Stimulated activated CD8-positive, alpha-beta memory T cell treated with anti-CD3 and anti-CD28 coated beads, Interleukin-2, amount 100 ng/mL, for 48 hours (primary cell): ENCODE results near the gene SIK3.
"Not testable (repeated sequence)": the region's sequence is repeated elsewhere in the genome, so short reads cannot be mapped to it uniquely, and the experiment has no call there.

Experiments used
- DNase-seq, 2 donors: peaks; one replicate each; pipeline ENCODE4 v3.0.0-alpha.2; 2020; ENCODE audit warnings: low read depth in 2 of 2

The SIK3 gene

DNA sequence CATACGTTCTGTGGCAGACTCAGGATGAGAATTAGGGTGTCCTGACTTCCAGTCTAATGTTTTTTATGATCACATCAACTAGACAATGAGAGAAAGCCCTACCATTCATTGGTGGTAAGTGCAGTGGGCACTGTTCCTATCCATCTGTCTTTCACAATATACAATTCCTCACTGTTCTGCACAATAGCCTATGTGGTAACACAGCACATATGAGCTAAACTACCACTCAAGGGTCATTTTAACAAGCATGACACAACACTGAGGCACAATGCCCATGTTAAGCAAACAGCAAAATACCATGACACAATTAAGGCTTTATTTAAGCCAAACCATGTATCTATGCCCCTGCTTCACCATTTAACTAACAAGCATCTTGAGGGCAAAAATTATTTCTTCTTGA lies 52.3 kb downstream of the SIK3 start:
- DNase-seq: no peak

DNA sequence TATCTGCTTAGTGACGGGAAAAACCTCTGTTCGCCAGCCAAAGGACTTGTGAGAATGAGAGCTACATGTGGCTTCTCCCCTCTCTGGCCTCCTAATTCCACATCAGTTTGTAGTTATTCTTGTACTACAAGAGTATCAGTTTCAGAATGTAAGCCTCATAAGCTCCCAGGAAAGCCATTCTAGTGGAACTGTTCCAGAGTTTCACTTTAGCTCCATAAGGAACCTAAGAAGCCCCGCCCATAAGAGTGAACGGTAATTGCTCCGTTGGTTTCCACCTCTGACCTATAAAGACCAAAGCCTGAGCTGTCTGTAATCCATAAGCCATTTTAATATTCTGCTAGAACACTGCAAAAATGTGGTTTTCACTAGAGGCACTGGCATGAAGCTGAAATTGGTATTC lies 53.0 kb downstream of the SIK3 start:
- no peak for DNase-seq

GRCh38 chr11:117044287-117045035 lies 53.8 kb downstream of the SIK3 start:
- DNase-seq: no peak

DNA sequence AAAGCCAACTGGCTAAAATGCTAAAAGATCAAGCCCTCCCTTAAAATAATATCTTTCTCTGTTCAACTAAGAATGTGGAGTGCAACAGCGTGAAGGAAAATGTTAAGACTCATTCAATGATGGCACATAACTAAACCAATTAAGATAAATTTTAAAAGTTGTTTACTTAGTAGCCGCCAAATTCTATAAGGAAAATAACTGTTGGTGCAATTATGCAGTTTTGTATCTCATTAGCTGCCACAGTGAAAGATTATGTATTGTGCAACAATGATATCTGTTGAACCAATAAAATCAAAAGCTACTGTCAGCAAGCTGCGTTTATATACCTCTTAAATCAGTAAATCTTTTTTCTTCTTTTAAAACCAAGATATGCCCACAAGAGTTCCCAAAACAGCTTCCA lies 55.5 kb downstream of the SIK3 start:
- no peak for DNase-seq

GRCh38 chr11:117039900-117040299 lies 58.3 kb downstream of the SIK3 start:
- DNase-seq: no peak

- DNase-seq: no peak
Observed at GRCh38 chr11:117039270-117039669, 59.0 kb downstream of the SIK3 start.

DNA sequence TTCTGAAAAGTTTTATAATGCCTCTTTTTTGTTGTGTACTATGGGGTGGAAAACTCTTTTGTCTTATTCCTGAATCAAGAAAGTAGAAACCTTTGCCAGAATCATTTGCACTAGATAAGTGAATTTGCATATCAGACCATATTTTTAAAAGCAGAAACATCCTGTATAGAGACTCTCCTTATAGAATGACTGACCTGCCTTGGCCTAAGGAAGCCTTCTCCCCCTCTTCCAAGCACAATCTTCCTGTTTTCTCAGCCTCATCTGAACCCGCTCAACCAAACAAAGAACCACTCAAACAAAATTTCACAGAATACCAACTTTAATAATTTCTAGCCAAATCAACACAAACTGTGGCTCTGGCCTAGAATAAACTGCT lies 60.3 kb downstream of the SIK3 start:
- DNase-seq: no peak

- no peak for DNase-seq
Observed at GRCh38 chr11:117037279-117037974, 60.8 kb downstream of the SIK3 start.

DNA sequence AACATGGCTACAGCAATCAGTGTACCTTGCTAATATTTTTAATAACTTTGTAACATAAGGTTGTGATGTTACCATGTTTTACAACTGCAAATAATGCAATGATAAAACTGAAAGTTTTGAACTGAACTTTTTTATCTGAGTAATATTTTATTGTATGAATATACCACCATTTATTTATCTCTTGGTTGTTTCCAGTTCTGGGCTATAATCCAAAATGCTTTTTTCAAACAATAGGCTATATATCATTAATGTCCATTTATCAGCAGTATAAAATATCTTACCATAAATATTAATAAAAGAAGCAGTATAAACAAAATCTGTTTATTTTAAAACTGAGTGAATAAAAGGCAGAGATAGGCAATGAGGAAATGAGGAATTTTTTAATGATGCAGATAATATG lies 63.3 kb downstream of the SIK3 start:
- DNase-seq: no peak

DNA sequence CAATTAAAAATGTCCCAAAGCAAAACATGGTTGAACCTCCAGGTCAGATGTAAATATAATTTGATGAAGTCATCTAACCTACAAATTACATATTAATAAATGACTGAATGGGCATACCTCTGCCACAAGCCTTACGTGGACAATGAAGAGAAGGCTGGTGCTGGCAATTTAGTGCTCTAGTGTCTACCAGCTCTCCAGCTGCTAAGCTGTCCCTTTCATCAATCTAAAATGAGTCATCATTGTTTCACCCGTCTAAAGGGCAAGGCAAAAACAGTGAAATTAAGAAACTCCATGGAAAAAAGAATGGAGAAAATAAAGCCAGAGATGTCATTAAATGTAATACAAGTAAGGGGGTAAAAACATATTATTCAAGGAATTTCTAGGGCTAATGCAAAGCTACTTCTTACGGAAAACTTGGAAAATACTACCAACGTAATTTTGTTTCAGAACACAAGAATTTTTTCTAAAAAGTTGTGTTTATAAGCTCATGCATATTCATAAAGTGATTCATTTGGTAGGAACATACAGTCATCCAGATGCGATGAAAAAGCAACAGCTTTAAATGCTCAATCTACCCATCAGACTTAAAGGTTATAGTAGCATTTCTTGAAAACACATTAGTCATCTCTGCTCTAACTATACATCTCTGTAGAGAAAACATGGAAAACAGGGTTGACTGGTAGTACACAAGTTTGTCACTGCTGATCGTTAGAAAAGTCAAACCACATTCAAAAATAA lies 71.5 kb downstream of the SIK3 start:
- no peak for DNase-seq

DNA sequence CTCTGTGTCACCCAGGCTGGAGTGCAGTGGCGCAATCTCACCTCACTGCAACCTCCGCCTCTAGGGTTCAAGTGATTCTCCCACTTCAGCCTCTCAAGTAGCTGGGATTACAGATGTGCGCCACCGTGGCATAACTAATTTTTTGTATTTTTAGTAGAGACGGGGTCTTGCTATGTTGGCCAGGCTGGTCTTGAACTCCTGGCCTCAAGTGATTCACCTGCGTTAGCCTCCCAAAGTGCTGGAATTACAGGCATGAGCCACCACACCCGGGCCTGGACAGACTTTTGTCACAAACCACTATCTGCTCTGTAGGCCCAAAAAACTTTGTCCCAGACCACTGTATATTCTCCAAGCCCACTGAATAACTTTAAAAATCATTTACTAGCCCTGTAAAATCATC lies 74.5 kb downstream of the SIK3 start:
- DNase-seq: not testable (repeated sequence)

GRCh38 chr11:117023178-117023577 lies 75.0 kb downstream of the SIK3 start:
- DNase-seq: no peak

DNA sequence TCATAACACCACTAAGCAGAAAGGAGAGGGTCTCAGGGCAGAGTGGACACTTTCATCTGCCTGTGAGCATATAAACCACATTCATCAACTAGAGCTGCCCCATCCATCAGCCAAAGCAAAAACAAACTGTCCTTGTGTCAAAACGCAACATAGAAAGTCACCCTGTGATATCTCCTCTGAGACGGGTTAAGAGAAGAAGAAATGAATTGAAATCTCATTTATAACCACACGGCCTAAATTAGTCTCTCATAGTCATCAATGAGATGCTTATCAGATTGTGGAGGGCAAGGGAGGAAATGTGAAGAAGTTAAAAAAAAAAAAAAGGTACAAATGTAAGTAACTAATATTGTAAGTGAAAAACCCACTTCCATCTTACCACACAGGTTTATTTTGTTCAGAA lies 75.7 kb downstream of the SIK3 start:
- no peak for DNase-seq

- DNase-seq: no peak
Observed at GRCh38 chr11:117020869-117021564, 77.2 kb downstream of the SIK3 start.

DNA sequence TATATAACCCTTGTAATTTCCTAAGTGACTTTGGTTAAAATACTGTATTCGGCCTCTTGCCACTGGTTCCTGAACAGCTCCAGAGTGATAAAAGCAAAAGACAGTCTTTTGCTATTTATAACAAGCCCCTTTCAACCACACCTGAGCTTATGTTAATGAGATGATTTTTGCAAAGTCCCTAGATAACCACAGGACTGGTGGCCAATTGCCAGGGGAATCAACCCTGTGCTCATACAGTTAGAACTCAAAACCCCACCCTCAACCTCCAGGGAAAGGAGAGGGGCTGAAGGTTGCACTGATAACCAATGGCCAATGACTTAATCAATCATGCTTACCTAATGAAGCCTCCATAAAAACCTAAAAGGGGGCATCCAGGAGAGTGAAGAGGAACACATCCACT lies 77.9 kb downstream of the SIK3 start:
- DNase-seq: peak in 1 of 2 donors; percentile 10

- DNase-seq: no peak
Observed at GRCh38 chr11:117019871-117020270, 78.4 kb downstream of the SIK3 start.

DNA sequence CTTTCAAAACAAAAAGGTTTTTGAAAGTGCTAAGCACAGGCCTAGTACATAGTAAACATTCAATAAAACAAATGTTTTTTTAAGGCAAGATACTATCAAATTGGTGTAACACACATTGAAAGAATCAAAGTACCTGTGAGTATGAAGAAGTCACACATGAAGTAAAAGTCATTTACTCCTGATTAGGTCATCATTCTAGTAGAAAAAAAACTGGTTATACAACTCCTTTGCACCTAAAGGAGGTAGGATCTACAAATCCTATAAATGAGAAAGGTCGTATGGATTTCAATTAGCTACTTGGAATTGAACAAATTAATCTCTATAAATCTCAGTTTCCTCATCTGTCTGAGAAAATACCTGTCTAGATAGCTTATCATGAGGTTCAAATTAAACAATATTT lies 80.8 kb downstream of the SIK3 start:
- no peak for DNase-seq

- DNase-seq: no peak
Observed at GRCh38 chr11:117016747-117017146, 81.5 kb downstream of the SIK3 start.

DNA sequence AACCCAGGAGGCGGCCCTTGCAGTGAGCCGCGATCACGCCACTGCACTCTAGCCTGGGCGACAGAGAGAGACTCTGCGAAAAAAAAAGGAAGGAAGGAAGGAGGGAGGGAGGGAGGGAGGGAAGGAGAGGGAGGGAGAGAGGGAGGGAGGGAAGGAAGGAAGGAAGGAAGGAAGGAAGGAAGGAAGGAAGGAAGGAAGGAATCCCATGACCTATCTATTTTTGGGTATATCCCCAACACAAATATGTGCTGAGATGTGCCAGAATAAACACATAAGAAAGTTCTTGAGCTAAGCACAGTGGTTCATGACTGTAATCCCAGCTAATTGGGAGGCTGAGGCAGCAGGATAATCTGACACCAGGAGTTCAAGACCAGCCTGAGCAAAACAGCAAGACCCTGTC lies 82.0 kb downstream of the SIK3 start:
- no peak for DNase-seq

DNA sequence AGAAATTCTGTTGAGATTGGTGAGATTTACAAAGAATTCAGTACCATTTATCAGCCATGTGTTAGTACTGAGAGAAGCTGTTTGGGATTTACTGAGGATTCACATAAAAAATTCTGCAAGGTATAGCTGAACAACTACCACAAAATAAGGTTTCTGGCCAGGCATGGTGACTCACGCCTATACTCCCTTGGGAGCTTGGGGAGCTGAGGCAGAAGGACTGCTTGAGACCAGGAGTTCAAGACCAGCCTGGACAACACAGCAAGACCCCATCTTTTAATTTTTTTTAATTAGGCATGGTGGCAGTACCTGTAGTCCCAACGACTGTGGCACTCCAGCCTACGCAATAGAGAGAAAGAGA lies 86.7 kb downstream of the SIK3 start:
- DNase-seq: no peak

DNA sequence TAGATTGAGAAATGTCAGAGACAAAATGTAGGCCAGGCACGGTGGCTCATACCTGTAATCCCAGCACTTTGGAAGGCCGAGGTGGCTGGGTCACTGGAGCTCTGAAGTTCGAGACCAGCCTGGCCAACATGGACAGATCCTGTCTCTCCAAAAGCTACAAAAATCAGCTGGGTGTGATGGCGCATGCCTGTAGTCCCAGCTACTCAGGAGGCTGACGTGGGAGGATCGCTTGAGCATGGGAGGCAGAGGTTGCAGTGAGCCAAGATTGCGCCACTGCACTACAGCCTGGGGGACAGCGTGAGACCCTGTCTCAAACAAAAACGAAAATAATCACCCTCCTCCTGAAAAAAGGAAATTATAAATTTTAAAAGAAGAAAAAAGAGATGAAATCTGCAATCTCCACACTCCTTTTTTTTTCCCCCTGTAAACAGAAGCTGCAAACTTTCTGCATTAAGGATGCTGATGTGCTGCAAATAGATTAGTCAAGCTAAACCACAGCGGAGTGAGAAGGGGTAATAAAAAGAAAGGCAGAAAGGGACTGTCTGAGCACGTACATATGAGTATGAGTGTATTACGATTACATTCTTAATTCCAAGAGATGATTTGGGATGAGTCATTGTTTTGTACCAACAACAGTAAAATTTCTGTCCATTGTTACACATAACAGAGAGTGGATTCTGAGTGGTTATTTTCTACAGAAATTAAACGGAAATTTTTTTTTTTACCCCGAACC lies 87.3 kb downstream of the SIK3 start:
- no peak for DNase-seq
